MM.1S (cell line): ENCODE measurements around the gene RGPD6.
"Not testable (repeated sequence)": the region's sequence is repeated elsewhere in the genome, so short reads cannot be mapped to it uniquely, and the experiment has no call there.

Experiments used
- DNase-seq: peaks from one replicate; pipeline ENCODE4 v3.0.0-alpha.2; 2015
- H2AFZ ChIP-seq: fragments of 300-600 bp; sonication (generic); 2 replicates; pipeline ENCODE4 v1.6.0; 2016; ENCODE audit warnings: antibody characterized with exemption, low read length
- H3F3A ChIP-seq: fragments of 300-600 bp; sonication (generic); 2 replicates; pipeline ENCODE4 v1.6.1; 2016; ENCODE audit warnings: mild to moderate bottlenecking, antibody characterized with exemption, low read length, moderate library complexity, mixed read lengths; ENCODE audit not compliant: insufficient read depth
- H3K27ac ChIP-seq: fragments of 300-600 bp; sonication (generic); 2 replicates; pipeline ENCODE4 v1.5.1; 2016; ENCODE audit warnings: mild to moderate bottlenecking, low read length
- H3K27me3 ChIP-seq: fragments of 300-600 bp; sonication (generic); replicated peaks from 2 replicates; pipeline ENCODE4 v1.6.0; 2016; ENCODE audit warnings: low read length; ENCODE audit not compliant: insufficient read depth
- H3K36me3 ChIP-seq: fragments of 300-600 bp; sonication (generic); replicated peaks from 2 replicates; pipeline ENCODE4 v1.6.1; 2016; ENCODE audit warnings: mild to moderate bottlenecking, low read length, mixed read lengths; ENCODE audit not compliant: insufficient read depth
- H3K4me1 ChIP-seq: fragments of 300-600 bp; sonication (generic); 2 replicates; pipeline ENCODE4 v1.6.1; 2016; ENCODE audit warnings: low read length, mixed read lengths
- H3K4me2 ChIP-seq: fragments of 300-600 bp; sonication (generic); 2 replicates; pipeline ENCODE4 v1.6.0; 2016; ENCODE audit warnings: low read depth, low read length
- H3K4me3 ChIP-seq: fragments of 300-600 bp; sonication (generic); 2 replicates; pipeline ENCODE4 v1.5.1; 2016; ENCODE audit warnings: low read length, mixed read lengths
- H3K79me2 ChIP-seq: fragments of 300-600 bp; sonication (generic); 2 replicates; pipeline ENCODE4 v1.6.1; 2016; ENCODE audit warnings: mixed run types, low read length, mixed read lengths
- H3K9ac ChIP-seq: fragments of 300-600 bp; sonication (generic); 2 replicates; pipeline ENCODE4 v1.6.1; 2016; ENCODE audit warnings: low read length, mixed read lengths
- H3K9me2 ChIP-seq: fragments of 300-600 bp; sonication (generic); replicated peaks from 2 replicates; pipeline ENCODE4 v1.6.1; 2016; ENCODE audit warnings: mild to moderate bottlenecking, low read length, mixed read lengths; ENCODE audit not compliant: insufficient read depth
- H3K9me3 ChIP-seq: fragments of 300-600 bp; sonication (generic); replicated peaks from 2 replicates; pipeline ENCODE4 v1.6.1; 2016; ENCODE audit warnings: mild to moderate bottlenecking, low read length, mixed read lengths; ENCODE audit not compliant: insufficient read depth
- H4K20me1 ChIP-seq: fragments of 300-600 bp; sonication (generic); 2 replicates; pipeline ENCODE4 v1.6.1; 2016; ENCODE audit warnings: mild to moderate bottlenecking, low read length, moderate library complexity, mixed read lengths; ENCODE audit not compliant: insufficient read depth

The RGPD6 gene

GRCh38 chr2:110576763-110577416 is at the start of gene RGPD6:
RGPD6 (minus strand) TSS chr2:110577222; CDS start chr2:110577024, 198 bp downstream.
- H3K27ac ChIP-seq, H3K4me1 ChIP-seq, H3K9me3 ChIP-seq, H3F3A ChIP-seq, H3K9me2 ChIP-seq, H2AFZ ChIP-seq, H3K4me3 ChIP-seq, DNase-seq, H4K20me1 ChIP-seq, H3K27me3 ChIP-seq, H3K9ac ChIP-seq, H3K4me2 ChIP-seq, H3K79me2 ChIP-seq, H3K36me3 ChIP-seq: not testable (repeated sequence)

GRCh38 chr2:110619326-110619939 is 42.4 kb upstream of the RGPD6 start:
- H3K36me3 ChIP-seq, H3K27ac ChIP-seq, H3K9me2 ChIP-seq, H3K4me3 ChIP-seq, H3K9ac ChIP-seq, H3K9me3 ChIP-seq, H3K4me1 ChIP-seq, H3K79me2 ChIP-seq, H4K20me1 ChIP-seq, H2AFZ ChIP-seq, H3K27me3 ChIP-seq, H3F3A ChIP-seq, H3K4me2 ChIP-seq, DNase-seq: not testable (repeated sequence)

- H4K20me1 ChIP-seq, H3F3A ChIP-seq, H3K9ac ChIP-seq, H3K4me1 ChIP-seq, H3K9me3 ChIP-seq, H3K27ac ChIP-seq, H2AFZ ChIP-seq, DNase-seq, H3K4me2 ChIP-seq, H3K79me2 ChIP-seq, H3K36me3 ChIP-seq, H3K9me2 ChIP-seq, H3K4me3 ChIP-seq, H3K27me3 ChIP-seq: not testable (repeated sequence)
Measured at GRCh38 chr2:110613927-110614326, 36.9 kb upstream of the RGPD6 start.

GRCh38 chr2:110610613-110611250 is 33.7 kb upstream of the RGPD6 start:
- not testable (repeated sequence) for H3K79me2 ChIP-seq, H4K20me1 ChIP-seq, H3K4me2 ChIP-seq, DNase-seq, H3K27ac ChIP-seq, H3K4me1 ChIP-seq, H3K27me3 ChIP-seq, H3K36me3 ChIP-seq, H3K9me3 ChIP-seq, H3K9ac ChIP-seq, H3K9me2 ChIP-seq, H3F3A ChIP-seq, H3K4me3 ChIP-seq, H2AFZ ChIP-seq

GRCh38 chr2:110609843-110610612 is 33.0 kb upstream of the RGPD6 start:
- not testable (repeated sequence) for DNase-seq, H3K4me2 ChIP-seq, H2AFZ ChIP-seq, H3K9me3 ChIP-seq, H3K79me2 ChIP-seq, H3K9me2 ChIP-seq, H3K36me3 ChIP-seq, H3K27me3 ChIP-seq, H3K27ac ChIP-seq, H3K4me1 ChIP-seq, H3K4me3 ChIP-seq, H4K20me1 ChIP-seq, H3F3A ChIP-seq, H3K9ac ChIP-seq

- not testable (repeated sequence) for H3K4me2 ChIP-seq
Measured at GRCh38 chr2:110608788-110609502, 31.9 kb upstream of the RGPD6 start.

GRCh38 chr2:110605057-110605456 is 28.0 kb upstream of the RGPD6 start:
- not testable (repeated sequence) for H3K27ac ChIP-seq, H3K4me3 ChIP-seq, H4K20me1 ChIP-seq, H2AFZ ChIP-seq, DNase-seq, H3K9me3 ChIP-seq, H3K36me3 ChIP-seq, H3K4me1 ChIP-seq, H3F3A ChIP-seq, H3K4me2 ChIP-seq, H3K27me3 ChIP-seq, H3K9ac ChIP-seq, H3K9me2 ChIP-seq, H3K79me2 ChIP-seq

More at GRCh38 chr2:110608788-110609502, 31.9 kb upstream of the RGPD6 start:
- DNase-seq, H3F3A ChIP-seq, H3K27me3 ChIP-seq, H3K27ac ChIP-seq, H3K9ac ChIP-seq, H3K79me2 ChIP-seq, H3K9me3 ChIP-seq, H4K20me1 ChIP-seq, H3K36me3 ChIP-seq, H2AFZ ChIP-seq, H3K4me3 ChIP-seq, H3K4me1 ChIP-seq, H3K9me2 ChIP-seq: not testable (repeated sequence)
